ENCODE measurements around the gene SNAI1. TPM values are rescaled to one million over a fixed set of nuclear protein-coding genes. Genes with fewer than 3 reads are reported as not detected.

The SNAI1 gene
- total and polyA plus RNA-seq, 8 donors, result 0.37 to 7.1 (median 2.7) TPM; not detected in 2

- Histone ChIP-seq H3K27me3 (no peaks in the 10 kb centered on the region), H3K4me1 (peaks cover 5 to 34% (median 10%) of the 10 kb centered on the region in 4 donors), H3K27ac (peak overlapping the region in 1 of 5 donors; percentile 43), H3K36me3 (no peaks in the 10 kb centered on the region), H3K4me3 (no peak overlapping the region), H3K9me3 (no peaks in the 10 kb centered on the region)
- WGBS, 5 donors, result 72 to 90% (median 86%) methylated on average over 9 of the region's 9 CpGs
- intact Hi-C loops (cut with DNase I; ENCODE audit: low total_unique reads), result no loop called here
- no peak for DNase-seq
- TF ChIP-seq EP300 (IDR thresholded peaks at IDR 0.05) (no peak), POLR2A (IDR thresholded peaks at IDR 0.05) (no peak), CTCF (IDR thresholded peaks at IDR 0.05) (no peak), POLR2AphosphoS5 (IDR thresholded peaks at IDR 0.05) (no peak)
These were observed 51.9 kb downstream of the SNAI1 start for GRCh38 chr20:50034567-50035180.

- no peaks in the 10 kb centered on the region for H3K27me3 ChIP-seq
- TF ChIP-seq POLR2A (IDR thresholded peaks at IDR 0.05), result no peak
- no peak for TF ChIP-seq CTCF (IDR thresholded peaks at IDR 0.05)
- no peak for TF ChIP-seq EP300 (IDR thresholded peaks at IDR 0.05)
- TF ChIP-seq POLR2AphosphoS5 (IDR thresholded peaks at IDR 0.05), result no peak
- H3K27ac ChIP-seq, result no peak overlapping the region
- H3K4me3 ChIP-seq, result no peak overlapping the region
- intact Hi-C loops (cut with DNase I; ENCODE audit: low total_unique reads), result no loop called here
- no peaks in the 10 kb centered on the region for H3K36me3 ChIP-seq
- no peaks in the 10 kb centered on the region for H3K9me3 ChIP-seq
- peaks cover 0 to 18% (median 2%) of the 10 kb centered on the region in 4 donors for H3K4me1 ChIP-seq
- DNase-seq, result no peak
- 81 to 100% (median 88%) methylated on average over 2 to 3 of the region's 3 CpGs for WGBS, 5 donors
These were observed 53.9 kb downstream of the SNAI1 start for GRCh38 chr20:50036703-50037102.

- Histone ChIP-seq H3K27ac (no peak overlapping the region), H3K9me3 (no peaks in the 10 kb centered on the region), H3K4me3 (no peak overlapping the region), H3K4me1 (peaks cover 0 to 18% (median 2%) of the 10 kb centered on the region in 4 donors), H3K36me3 (no peaks in the 10 kb centered on the region), H3K27me3 (no peaks in the 10 kb centered on the region)
- WGBS, 5 donors, result 60 to 74% (median 67%) methylated on average over 2 to 3 of the region's 3 CpGs; no CpG with 5 or more reads in 1 of the 5 donors
- intact Hi-C loops (cut with DNase I; ENCODE audit: low total_unique reads), result no loop called here
- TF ChIP-seq EP300 (IDR thresholded peaks at IDR 0.05), result no peak
- TF ChIP-seq POLR2AphosphoS5 (IDR thresholded peaks at IDR 0.05), result no peak
- TF ChIP-seq CTCF (IDR thresholded peaks at IDR 0.05), result no peak
- TF ChIP-seq POLR2A (IDR thresholded peaks at IDR 0.05), result no peak
- DNase-seq, result no peak
These were observed 54.3 kb downstream of the SNAI1 start for GRCh38 chr20:50037123-50037522.

- no peaks in the 10 kb centered on the region for H3K36me3 ChIP-seq
- H3K27me3 ChIP-seq, result no peaks in the 10 kb centered on the region
- no peak for DNase-seq
- peaks cover 0 to 18% (median 2%) of the 10 kb centered on the region in 4 donors for H3K4me1 ChIP-seq
- TF ChIP-seq CTCF (IDR thresholded peaks at IDR 0.05), result no peak
- no peak for TF ChIP-seq EP300 (IDR thresholded peaks at IDR 0.05)
- TF ChIP-seq POLR2A (IDR thresholded peaks at IDR 0.05), result no peak
- TF ChIP-seq POLR2AphosphoS5 (IDR thresholded peaks at IDR 0.05), result no peak
- intact Hi-C loops (cut with DNase I; ENCODE audit: low total_unique reads), result no loop called here
- no peaks in the 10 kb centered on the region for H3K9me3 ChIP-seq
- H3K27ac ChIP-seq, result no peak overlapping the region
- 78 to 85% (median 81%) methylated on average over 7 of the region's 7 CpGs for WGBS, 5 donors
- no peak overlapping the region for H3K4me3 ChIP-seq
These were observed 54.8 kb downstream of the SNAI1 start for GRCh38 chr20:50037575-50037974.

Data from stomach (tissue), 9 donors.